22Rv1 (cell line): Measurements from ENCODE around the gene MAPK14.
"Not testable (repeated sequence)": the region's sequence is repeated elsewhere in the genome, so short reads cannot be mapped to it uniquely, and the experiment has no call there.

ENCODE experiments used
- H3K27ac ChIP-seq: fragments of 450-650 bp; 2 replicates; pipeline ENCODE4 v1.5.1; 2017
- ZFX ChIP-seq: fragments of 450-650 bp; IDR thresholded peaks from 2 replicates; pipeline ENCODE4 v1.6.1; 2017; ENCODE audit warnings: antibody characterized with exemption, borderline replicate concordance
- TF ChIP-seq, protein P1 (sequence below): fragments of 450-650 bp; IDR thresholded peaks from 2 replicates; pipeline ENCODE4 v1.5.1; 2017; ENCODE audit warnings: mild to moderate bottlenecking

Gene MAPK14

DNA sequence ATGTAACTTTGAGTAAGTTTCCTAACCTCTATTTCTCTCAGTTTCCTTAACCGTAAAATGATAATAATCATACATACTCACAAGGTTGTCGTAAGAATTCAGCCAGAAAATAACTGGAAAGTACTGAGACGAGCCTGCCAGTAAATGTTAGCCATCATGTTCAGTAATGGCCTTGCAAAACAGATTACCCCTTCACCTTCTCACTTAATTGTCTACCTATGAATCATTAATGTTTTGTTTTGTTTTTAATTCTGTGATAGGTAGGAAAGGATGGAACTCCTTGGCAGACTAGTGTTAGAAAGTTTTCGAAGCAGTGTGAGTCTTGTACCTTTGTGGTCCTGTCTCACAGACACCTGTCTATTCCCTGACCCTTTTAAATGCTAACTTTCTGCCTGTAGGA, 50.6 kb downstream of the MAPK14 start:
- TF ChIP-seq ZFX = no peak
- TF ChIP-seq, protein P1, sequence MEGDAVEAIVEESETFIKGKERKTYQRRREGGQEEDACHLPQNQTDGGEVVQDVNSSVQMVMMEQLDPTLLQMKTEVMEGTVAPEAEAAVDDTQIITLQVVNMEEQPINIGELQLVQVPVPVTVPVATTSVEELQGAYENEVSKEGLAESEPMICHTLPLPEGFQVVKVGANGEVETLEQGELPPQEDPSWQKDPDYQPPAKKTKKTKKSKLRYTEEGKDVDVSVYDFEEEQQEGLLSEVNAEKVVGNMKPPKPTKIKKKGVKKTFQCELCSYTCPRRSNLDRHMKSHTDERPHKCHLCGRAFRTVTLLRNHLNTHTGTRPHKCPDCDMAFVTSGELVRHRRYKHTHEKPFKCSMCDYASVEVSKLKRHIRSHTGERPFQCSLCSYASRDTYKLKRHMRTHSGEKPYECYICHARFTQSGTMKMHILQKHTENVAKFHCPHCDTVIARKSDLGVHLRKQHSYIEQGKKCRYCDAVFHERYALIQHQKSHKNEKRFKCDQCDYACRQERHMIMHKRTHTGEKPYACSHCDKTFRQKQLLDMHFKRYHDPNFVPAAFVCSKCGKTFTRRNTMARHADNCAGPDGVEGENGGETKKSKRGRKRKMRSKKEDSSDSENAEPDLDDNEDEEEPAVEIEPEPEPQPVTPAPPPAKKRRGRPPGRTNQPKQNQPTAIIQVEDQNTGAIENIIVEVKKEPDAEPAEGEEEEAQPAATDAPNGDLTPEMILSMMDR = no peak
- no peak overlapping the region for H3K27ac ChIP-seq

- TF ChIP-seq ZFX = no peak
- TF ChIP-seq, protein P1 = no peak
- H3K27ac ChIP-seq = no peak overlapping the region
Observed at GRCh38 chr6:36079601-36080000, 52.0 kb downstream of the MAPK14 start.

DNA sequence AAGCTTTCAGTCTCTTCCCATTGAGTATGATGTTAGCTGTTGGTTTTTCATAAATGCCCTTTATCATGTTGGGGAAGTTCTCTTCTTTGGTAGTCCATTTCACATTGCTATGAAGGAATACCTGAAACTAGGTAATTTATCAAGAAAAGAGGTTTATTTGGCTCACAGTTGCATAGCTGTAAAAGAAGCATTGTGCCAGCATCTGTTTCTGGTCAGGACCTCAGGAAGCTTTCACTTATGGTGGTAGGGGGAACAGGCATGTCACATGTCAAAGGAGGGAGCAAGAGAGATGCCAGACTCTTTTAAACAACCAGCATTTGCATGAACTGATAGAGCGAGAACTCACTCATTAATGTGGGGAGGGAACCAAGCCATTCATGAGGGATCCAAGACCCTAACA, 54.7 kb downstream of the MAPK14 start:
- TF ChIP-seq ZFX = no peak
- TF ChIP-seq, protein P1 = no peak
- H3K27ac ChIP-seq = no peak overlapping the region

GRCh38 chr6:36083446-36083845, 55.8 kb downstream of the MAPK14 start:
- H3K27ac ChIP-seq = no peak overlapping the region
- TF ChIP-seq ZFX = no peak
- TF ChIP-seq, protein P1 = no peak

- not testable (repeated sequence) for H3K27ac ChIP-seq
Observed at GRCh38 chr6:36088204-36088603, 60.6 kb downstream of the MAPK14 start.

- no peak overlapping the region for H3K27ac ChIP-seq
- no peak for TF ChIP-seq ZFX
- TF ChIP-seq, protein P1 = no peak
Observed at GRCh38 chr6:36089048-36089447, 61.4 kb downstream of the MAPK14 start.

DNA sequence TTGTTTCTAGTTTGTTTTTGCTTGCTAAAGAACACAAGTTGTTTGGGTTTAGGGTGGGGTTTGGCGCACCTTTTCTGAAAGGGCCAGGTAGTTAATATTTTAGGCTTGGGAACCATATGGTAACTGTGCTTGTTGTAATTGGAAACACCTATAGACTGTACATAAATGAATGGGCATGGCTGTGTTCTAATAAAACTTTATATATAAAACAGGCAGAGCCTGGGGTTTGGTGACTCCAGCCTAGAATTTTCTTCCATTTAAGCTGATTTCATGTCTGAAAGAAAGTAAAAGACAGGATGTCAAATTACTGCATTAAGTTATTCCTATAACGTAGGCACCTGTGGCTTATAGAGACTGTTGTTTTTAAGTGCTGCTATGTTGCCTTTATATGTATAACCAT, 66.6 kb downstream of the MAPK14 start:
- no peak for TF ChIP-seq ZFX
- TF ChIP-seq, protein P1 = no peak
- peak overlapping the region; percentile 88 for H3K27ac ChIP-seq

GRCh38 chr6:36094753-36095496, 67.3 kb downstream of the MAPK14 start:
- TF ChIP-seq ZFX = no peak
- TF ChIP-seq, protein P1 = peak; percentile 94
- H3K27ac ChIP-seq = peak overlapping the region; percentile 88
